GM12892 (cell line): ENCODE measurements around the gene SYNCRIP.
"Not testable (repeated sequence)": the region's sequence is repeated elsewhere in the genome, so short reads cannot be mapped to it uniquely, and the experiment has no call there.

Source experiments
- POLR2A ChIP-seq: IDR thresholded peaks from 2 replicates; pipeline ENCODE4 v1.6.1; 2011; ENCODE audit warnings: low read depth, low read length, control low read depth
- POLR2AphosphoS5 ChIP-seq: IDR thresholded peaks from 2 replicates; pipeline ENCODE4 v1.6.1; 2011; ENCODE audit warnings: low read depth, low read length, control low read depth
- TAF1 ChIP-seq: IDR thresholded peaks from 2 replicates; pipeline ENCODE4 v1.6.1; 2011; ENCODE audit warnings: low read depth, mild to moderate bottlenecking, control low read depth, low read length, borderline replicate concordance

- not testable (repeated sequence) for TF ChIP-seq POLR2AphosphoS5, POLR2A, TAF1
Observed at GRCh38 chr6:85582832-85583231, 59.9 kb downstream of the SYNCRIP start.
